GM19467 (cell line): ENCODE data around the gene TACC3.

ENCODE experiments used
- ATAC-seq: cut with Tn5 transposase; IDR thresholded peaks from one replicate; pipeline ENCODE4 v1.9.1; 2021; ENCODE audit warnings: mild to moderate bottlenecking, moderate library complexity; ENCODE audit not compliant: unreplicated experiment

The TACC3 gene

DNA sequence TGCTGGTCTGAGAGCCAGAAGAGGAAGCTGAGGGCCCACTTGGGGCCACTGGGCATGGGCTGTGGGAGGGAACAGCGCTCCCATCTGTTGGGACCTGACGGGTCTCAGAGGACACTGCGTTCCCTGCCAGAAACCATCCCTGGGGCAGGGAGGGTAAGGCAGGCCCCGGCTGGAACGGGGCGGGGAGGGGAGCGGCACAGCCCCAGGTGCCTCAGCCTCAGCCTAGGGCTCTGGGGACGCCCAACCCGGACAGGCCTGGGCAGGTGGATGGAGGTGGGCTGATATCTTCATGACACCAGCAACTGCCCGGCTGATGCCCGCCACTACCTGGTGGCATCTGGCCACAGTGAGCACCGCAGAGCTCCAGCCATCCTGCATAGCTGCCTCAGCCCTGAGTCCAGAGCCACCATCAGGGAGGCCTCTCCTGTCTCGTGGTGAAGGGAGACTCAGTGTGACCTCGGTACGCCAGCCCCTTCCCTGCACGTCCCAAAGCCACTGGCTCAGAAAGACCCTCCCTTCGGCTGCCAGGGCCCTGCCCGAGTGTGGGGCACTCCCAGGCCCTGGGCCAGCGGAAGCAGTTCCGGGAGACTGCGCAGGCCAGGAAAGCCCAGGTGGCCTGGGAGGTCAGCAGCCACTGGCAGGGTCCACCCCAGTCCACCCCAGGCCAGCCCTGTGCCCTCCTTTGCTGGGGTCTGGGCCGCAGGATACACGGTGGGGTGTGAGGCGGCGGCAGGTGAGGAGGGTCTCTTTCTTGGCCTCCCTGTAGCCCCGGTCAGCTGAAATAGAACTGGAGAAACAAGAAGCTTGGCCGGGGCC is 37.2 kb downstream of the TACC3 start:
- ATAC-seq, result no peak

DNA sequence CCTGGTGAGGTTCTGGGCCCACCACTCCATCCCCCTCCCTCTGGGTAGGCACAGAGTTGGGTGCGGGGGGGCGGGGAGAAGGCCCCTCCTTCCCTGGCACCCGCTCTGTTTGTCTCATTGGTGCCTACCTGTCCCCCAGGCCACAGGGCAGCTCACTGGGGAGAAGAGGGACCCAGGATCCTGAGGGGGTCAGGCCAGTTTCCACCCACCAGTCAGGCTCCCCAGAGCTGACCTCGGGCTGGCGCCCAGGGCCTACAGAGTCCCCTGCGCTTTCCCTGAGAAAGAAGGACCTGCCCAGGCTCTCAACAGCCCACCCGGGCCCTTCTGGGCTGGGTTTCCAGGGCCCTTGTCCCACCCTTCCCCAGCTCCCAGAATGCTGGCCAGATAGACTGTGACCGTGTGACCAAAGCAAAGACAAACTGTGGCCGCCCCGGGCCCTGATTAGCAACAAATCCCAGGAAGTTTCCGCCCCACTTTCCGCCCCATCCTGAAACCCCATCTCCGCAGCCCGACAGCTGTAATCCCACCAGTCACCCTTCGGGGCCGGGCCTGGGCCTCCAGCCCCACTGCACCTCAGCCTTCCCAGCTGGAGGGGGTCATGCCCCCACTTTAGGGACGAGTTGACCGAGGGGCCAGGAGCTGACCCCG is 38.0 kb downstream of the TACC3 start:
- ATAC-seq, result no peak

DNA sequence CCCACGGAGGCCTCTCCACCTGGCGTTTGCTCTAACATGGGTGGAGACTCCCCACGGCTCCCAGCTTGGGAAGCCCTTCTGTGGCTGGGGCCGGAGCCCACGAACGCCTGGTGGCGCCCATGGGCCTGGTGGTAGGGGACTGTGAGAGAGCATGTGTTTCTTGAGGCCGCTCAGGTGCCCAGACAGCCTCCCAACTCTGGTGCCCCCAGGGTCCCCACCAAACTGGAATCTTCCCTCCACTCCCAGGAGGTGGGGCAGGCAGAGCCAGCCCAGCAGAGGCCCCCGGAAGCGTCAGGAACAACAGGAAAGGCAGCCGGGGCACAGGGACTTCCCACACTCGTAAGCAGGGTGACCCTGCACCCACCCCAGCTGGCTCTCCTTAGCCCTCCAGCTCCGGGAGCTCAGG is 38.5 kb downstream of the TACC3 start:
- ATAC-seq, result no peak

DNA sequence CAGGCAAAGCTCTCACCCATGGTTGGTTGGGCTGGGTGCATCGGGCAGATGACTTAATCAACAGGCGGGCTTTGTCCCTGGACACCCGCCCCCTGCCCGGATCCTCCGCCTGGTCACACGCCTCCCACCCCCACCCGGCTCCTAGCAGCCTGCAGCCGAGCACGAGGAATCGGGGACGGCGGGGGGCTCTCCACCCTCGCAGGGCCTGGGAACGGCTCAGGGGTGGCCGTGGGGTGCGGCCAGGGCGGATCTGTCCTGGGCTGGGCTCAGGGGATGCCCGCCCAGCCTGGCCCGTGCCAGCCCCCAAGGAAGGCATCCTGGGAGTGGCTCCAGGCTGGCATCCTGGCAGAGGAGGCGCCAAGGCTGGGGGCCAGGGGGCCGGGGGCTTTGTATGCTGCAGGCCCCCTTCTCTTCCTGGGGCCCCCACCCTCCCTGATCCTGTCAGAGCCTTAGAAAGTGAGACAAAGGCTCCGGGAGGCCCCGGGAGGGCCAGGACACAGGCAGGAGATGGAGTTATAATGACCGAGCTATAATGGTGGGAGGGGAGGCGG is 39.3 kb downstream of the TACC3 start:
- ATAC-seq, result no peak

DNA sequence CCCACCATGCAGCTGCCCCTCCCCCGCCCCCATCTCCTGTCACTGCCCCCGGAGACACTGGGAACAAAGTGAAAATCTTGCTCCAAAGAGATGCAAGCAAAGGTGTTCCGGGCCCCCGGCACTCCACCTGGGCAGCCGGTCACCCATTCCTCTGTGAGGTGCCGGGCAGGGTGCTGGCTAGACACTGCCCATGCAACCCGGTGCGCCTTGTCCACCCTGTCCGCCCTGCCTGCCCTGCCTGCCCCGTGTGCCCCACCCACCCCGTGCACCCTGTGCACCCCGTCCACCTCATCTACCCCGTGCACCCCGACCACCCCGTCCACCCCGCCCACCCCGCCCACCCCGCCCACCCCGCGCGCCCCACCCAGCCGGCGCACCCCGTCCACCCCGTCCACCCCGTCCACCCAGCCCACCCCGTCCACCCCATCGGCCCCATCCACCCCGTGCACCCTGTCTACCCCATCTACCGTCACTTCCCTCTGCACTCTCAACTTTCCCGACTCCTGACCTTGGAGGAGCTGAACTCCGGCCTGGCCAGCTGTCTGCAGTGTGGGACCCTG is 39.9 kb downstream of the TACC3 start:
- ATAC-seq, result no peak

DNA sequence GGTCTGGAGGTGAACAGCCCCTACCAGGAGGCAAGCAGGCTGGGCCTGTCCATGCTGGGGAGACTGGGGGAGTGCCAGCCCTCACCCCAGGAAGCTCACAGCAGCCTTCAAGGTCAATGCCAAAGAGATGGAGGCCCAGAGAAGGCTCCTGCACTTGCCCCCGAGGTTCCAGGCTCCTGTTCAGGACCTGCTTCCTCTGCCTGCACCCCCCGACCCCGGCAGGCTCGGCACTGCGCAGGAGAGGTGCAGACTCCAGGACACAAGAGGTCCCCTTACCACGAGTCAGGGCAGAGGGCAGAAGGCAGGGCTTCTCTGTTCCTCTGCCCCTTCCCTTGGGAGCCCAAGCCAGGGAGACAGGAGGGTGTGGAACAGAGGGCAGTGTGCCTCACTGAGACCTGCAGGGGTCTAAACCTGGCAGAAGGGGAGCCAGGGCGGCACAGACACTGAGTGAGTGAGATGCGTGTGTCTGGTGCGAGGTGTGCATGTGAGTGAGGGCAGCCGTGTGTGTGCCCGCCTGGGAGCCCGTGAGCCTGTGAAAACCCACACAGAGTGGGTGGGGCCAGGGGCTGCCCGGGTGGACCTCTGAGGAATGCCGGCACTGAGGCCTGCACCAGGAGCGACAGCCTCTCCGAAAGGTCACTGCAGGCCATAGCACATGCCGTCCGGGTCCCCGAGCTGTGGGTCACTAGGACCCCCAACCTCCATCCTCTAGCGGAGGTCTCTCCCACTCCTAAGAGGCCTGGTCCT is 41.1 kb downstream of the TACC3 start:
- ATAC-seq, result no peak

DNA sequence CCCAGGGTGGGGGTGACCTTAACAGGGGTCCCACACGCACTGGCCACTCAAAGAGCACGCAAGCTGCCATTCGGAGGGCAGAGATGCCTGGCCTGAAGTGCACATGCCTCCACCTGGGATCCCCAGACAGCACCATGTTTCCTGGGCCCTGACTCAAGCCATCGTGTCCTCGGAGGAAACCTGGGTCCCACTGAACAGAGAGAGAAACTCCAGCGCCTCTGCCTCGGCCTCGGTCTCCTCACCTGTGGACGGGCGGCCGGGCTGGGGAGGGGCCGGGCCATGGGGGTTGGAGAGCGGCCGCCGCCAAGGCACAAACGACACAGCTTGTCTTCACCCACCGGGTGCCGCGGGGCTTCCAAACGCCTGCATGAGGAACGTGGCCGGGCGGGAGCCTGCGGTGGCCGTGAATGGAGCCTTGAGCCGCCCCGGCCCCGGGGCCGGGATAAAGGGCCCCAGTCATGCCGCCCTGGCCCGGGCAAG is 41.8 kb downstream of the TACC3 start:
- ATAC-seq, result no peak

DNA sequence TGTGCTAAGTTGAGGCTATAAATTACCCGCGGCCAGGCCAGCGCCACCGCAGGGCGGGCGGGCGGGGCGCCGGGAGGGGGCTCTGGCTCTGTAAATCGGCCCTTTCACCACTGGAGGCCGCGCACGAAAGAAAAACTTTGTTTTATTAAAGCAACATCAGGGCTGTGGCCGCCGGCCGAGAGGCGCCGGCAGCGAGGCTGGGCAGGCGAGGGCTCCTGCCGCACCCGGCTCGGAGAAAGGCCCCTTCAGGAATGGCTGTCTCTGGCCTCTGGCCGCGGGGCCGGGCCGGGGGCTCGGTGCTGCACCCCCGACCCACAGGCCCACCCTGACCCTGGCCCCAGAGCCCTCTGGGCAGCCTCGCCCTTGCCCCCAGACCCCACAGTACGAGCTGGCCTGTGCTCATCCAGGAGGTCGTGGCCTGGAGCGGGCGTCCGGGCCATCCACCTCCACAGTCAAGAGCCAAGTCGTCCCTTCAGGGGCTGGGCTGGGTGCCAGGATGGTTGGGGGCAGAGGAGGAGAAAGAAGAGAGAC is 42.3 kb downstream of the TACC3 start:
- ATAC-seq, result no peak

DNA sequence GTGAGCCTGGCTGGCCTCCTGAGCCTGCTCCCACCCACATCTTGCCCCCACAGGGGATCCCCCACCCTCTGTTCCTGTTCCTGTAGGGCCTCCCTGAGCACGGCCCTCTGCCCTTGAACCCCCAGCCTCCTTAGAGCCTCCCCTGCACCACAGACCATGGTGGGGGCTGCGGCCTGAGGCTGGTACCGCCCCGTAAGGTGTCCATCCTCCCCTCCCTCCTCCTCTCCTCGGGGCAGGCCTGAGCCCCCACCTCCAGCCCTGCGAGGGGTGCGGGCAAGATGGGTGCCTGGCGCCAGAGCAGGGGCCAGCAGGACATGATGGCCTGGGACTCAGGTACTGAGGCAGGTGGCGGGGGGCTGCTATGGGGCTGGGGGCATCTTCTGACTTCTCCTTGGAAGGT is 43.3 kb downstream of the TACC3 start:
- no peak for ATAC-seq

DNA sequence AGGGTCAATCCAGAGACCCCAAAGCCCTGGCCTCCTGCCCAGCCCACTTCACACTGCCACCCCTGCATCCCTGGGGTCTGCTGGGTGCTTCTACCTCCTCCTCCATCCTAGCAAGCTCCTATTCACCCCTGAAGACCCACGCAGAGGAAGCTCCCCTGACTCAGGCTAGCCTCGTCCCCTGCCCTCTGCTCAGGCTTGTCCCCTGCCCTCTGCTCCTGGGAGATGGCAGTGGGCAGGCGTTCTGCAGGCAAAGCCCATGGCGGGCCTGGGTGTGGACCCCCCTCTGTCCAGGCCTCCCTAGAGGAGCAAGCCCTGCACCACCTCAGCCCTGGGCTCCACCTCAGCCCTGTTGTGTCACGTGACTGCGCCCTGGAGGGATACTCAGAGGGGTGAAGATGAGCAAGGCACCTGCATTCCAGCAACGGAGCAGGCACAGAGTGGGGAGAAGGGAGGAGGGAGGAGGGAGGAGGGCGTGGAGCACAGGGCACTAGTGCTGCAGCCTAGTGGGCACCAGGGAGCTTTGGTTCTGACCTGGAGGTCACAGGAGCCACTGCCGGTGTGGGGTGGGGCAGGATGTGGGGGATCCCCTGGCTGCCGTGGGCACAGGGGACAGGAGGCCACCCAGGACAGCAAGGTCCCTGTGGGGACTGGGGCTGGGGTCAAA is 44.2 kb downstream of the TACC3 start:
- ATAC-seq, result no peak

DNA sequence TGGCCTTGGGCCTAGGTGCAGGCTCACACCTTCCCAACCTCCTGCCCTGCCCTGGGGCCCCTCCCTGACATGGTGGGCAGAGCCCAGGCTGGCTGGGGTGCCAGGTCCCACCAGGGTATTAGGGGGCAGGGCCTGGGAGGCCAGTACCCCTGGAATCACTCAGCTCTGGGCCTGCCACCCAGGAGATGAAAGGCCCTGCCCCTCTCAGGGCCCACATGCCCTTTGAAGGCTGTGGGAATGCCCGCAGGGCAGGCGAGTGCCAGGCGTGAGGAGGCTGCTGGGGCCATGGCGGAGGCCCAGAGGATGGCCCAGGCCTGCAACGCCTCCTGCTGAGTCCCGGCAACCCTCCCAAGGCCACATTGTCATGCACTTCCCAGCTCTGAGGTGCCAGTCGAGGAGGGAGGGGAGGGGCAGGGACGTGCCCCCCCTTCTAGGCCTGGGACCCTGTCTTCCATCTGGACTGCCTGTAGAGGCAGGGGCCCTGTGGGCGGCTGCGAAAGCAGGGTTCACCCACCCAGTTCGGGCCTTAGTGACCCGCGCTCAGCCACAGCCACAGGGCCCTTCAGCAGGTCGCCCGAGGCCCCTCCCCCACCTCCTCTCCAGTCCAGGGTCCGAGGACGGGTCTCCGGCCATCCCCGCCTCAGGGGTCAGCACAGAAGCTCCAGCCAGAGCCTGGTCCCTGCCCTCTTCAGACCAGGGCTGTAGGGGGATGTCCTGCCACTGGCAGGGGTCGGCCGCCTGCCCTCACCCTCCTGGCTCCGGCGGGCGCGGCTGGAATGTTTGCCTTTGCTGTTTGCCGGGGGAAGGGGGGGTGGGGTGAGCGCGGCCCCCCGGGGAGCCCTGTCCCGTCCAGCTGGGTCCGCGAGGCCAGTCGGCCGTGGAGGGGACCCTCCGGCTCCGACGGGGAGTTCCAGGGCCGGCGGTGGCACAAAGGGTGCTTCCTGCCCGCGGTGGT is 45.1 kb downstream of the TACC3 start:
- ATAC-seq, result no peak

DNA sequence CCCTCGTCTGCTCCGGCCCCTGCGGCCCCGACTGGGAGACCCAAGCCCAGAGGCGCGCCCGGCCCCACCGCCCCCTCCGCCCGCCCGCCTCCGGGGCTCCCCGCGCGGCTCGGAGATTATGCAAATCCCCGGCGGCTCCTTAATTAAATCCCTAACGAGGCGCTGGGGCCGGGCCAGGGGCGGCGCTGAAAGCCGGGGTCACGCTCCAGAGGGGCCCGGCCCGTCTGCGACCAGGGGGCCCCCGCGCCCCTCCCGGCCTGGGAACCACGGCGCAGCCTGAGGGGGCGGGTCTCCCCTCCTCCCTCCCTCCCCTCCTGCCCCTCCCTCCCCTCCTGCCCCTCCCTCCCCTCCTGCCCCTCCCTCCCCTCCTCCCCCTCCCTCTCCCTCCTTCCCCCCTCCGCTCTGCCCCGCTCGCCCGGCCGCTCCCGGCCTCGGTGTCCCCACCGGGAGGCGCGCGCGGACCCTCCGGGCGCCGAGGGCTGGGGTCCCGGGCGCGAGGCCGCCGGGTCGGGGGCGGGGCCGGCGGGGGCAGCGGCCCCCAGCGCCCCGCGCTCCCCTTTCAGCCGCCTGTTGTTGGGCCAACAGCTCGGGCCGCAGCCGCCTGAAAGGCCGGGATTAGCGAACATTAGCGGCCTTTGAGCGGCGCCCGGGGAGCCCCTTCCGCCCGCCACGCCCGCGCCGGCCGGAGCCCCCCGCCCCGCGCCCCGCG is 45.9 kb downstream of the TACC3 start:
- no peak for ATAC-seq

DNA sequence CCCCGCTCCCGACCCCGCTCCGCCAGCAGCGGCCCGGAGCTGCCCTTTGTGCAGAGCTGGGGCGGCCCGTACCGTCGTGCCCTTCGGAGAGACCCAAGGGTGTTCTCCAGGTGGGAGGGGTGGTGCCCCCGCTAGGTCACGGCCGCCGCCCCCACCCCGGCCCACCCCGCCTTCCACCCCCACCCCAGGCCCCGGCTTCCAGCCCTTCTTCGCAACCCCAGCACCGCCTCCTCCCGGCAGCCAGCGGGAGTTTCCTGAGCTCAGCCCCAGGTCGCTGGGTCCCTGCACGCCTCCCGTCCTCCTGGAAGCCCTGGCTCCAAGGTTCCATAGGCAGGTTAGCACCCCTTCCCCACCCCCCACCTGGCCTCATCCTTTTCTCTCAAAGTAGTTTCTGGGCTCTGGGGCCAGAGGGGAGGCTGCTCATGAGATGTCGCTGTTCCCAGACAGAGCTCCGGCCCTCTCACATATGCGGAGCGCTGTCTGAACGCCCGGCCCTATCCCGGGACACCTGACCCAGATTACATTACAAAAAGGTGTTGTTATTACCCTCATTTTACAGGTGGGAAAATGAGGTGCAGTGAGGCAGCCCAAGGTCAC is 46.5 kb downstream of the TACC3 start:
- ATAC-seq, result no peak

DNA sequence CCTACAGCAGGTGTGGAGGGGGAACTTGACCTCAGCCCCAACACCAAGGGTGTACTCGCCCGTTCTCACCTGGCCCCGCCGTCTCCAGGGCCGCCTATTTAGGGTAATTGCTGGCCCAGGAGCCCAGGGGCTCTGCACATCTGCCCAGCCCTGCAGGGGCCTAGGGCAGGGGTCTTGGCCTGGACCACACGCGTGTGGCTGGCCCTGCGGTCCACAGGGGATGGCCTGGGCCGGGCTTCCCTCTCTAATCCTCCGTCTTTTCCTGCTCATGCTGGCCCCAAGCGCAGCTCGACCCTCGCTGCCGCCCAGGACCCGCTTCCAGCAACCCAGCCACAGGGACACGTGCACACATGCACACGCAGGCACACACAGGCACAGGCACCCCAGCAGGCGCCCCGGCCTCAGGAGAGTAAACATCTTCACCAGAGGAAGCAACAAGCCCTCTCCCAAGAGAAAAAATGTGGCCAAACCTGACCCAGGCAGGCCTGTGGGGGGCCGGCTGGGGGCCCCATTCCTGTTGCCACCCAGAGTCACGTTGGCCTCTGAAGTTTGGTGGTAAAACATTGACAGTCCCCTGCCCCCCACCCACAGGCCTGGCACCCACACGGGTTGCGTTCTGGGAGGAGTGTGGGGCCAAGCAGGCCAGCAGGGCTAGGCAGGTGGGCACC is 47.2 kb downstream of the TACC3 start:
- ATAC-seq, result no peak

DNA sequence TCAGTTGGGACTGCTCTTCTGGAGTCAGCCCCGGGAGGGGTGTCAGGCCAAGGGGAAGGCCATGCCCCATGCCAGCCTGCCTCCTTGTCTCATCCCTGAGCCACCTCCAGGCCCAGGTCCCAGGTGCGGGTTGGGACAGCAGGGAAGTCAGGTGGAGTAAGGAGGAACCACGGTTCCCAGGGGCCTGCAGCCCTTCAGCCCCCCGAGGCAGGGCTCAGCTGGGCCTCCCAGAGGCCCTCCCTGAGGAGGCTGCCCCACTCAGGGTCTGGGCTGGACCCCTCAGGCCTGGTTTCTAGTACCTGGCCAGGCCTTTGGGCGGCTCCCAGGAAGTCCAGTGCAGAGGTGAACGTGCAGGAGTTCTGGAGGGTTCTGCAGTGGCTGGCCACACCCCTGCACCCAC is 48.4 kb downstream of the TACC3 start:
- ATAC-seq, result no peak

DNA sequence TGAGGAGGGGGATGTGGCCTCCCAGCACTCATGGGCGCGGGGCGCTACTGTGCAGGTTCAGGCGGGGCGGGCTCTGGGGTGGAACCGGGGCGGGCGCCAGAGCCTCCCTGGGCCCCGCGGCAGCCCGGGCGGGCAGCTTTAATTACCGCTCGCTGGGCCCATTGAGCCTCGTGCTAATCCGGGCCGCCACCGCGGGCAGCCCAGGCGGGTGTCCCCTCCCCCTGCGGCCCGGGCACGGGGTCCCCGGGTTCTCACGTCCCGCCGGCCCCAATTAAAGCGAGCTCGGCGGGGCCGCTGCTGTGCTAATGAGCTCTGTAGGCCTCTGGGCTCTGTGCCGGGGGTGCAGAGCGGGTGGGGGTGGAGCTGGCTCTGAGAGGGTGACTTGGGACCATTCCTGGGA is 48.9 kb downstream of the TACC3 start:
- ATAC-seq, result no peak

DNA sequence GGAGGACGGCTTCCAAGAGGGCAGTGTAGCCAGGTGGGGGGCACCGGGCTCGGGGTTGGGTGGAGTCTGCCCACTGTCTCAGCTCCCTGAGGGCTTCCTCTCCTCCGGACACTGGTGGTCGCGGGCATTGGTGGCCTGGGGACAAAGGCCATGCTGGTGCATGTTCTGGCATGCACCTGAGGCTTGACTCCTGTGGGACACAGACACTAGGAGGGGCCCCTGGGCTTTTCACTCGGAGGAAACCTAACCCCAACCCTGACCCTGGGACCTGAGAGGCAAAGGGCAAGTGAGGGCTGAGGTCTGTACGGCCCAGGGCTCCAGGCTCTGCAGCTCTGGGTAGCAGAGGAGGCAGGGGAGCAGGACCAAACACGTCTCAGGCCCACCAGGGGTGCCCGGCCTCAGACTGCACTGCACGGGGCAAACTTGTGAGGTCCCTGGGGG is 49.5 kb downstream of the TACC3 start:
- ATAC-seq, result no peak
